Fibroblast of skin of right quadriceps (primary cell): ENCODE data around the gene CTSC.
A peak's percentile ranks its signal among the peaks of the same experiment; 100 is the strongest.

ENCODE experiments used
- DNase-seq: peaks from one replicate; pipeline ENCODE4 v3.0.0-alpha.2; 2013

The CTSC gene

DNA sequence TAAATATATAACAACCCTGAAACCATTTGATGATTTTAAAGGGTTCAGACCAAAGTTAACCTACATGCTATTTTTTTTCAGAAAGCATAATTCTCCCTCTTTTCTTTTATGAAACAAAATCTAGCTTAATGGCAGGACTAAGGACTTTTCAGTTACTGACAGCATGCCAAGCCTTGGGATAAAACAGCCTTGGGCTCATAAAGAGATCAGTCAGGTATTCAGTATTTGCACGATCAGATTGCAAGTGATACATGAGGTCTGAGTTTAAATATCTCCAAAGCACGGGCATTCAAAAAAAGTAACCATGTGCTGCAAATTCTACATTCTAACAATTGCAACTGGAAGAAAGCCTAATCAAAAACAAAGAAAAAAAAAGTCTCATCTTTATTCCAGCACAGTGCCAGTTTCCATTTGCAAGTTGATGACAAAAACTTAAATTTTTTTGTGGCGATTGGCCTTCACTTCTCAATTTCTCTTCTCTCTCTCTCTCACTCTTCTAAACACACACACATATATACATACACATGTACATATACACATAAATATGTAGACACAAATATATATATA lies 60.1 kb downstream of the CTSC start:
- DNase-seq, result no peak

DNA sequence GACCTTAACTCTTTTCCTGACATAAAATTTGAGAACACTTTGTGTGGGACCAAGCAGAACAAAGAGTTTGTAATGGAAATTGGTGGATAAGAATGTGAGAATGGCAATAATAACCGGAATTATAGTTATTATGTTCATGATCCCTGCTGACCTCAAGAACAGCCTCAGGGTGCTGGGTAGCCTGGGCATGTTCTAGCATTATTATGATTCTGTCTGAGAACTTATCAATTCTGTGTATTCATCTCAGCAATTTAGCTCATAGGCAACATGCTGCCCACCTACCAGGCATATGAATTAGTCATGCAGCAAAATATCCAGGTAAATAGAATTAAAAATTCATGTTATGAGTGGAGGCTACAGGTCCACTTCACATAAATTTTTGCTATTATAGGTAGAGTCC lies 61.9 kb downstream of the CTSC start:
- DNase-seq, result no peak

GRCh38 chr11:88266919-88267318 lies 70.6 kb downstream of the CTSC start:
- no peak for DNase-seq

DNA sequence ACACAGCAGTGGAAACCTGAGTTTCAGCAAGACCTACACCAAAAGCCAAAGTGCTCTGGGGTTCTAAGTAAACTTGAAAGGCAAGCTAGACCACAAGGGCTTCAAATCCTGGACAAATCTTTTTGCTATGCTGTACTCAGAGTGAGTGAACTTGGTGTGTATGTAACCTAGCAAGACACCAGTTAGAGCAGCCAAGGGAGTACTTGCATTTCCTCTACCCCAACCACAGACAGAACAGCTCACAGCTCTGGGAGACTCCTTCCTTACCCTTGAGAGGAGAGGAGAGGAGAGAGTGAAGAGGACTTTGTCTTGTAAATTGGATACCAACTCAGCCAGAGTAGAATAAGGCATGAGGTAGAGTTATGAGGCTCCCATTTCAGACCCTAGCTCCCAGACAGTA lies 71.4 kb downstream of the CTSC start:
- DNase-seq, result no peak

DNA sequence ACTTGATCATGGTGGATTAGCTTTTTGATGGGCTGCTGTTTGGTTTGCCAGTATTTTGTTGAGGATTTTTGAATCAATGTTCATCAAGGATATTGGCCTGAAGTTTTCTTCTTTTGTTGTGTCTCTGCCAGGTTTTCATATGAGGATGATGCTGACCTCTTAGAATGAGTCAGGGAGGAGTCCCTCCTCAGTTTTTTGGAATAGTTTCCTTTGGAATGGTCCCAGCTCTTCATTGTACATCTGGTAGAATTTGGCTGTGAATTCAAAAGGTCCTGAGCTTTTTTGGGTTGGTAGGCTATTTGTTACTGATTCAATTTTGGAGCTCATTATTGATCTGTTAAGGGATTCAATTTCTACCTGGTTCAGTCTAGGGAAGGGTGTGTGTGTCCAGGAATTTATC lies 78.1 kb downstream of the CTSC start:
- DNase-seq, result peak; percentile 8

- no peak for DNase-seq
These were observed 85.3 kb downstream of the CTSC start for GRCh38 chr11:88252208-88252607.

DNA sequence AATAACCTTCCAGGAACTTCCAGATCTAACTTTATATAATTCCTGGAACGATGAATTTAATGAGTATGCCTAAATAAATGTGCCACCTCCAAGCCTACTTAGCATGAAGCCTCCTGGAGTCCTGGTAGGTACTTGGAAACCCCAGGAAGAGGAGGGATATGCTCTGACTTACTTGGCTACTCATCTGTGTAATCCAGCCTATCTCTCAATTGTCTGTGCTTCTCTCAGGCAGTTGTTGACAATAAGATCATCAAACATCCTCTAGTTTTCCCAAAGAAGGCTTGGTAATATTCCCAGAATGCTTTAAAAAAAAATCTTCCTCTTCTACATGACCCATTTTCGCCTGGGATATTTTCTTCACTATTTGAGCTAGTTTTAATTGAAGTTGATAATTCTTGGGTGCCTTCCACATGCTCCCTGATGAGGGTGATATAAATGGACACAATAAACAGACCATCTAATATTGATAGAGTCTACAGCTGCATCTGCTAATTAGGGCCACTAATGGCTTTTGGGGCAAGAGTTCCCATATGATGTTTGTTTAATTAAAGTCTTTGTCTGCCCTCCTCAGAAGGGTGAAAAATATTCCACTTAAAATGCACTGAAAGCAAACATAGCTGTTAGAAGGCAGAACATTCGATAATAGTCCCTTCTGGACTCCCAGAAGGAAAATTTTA lies 86.8 kb downstream of the CTSC start:
- DNase-seq, result no peak

DNA sequence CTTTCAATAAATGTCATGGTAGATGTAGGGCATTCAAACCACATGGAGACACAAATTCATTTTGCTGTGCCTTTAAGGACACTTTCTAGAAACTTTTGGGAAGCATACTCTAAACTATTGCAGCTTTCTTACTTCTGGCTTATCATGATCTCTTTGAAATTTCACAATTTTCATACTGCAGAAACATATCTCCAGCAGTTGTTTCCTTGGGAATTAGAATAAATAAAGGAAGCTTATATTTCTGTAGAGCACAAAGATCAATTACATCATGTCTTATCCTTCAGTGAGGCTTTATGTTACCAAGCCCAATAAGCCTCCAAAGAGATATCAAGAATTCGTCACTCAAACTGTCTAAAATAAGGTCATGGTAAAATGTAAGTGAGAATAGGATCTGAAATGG lies 87.8 kb downstream of the CTSC start:
- DNase-seq, result no peak

DNA sequence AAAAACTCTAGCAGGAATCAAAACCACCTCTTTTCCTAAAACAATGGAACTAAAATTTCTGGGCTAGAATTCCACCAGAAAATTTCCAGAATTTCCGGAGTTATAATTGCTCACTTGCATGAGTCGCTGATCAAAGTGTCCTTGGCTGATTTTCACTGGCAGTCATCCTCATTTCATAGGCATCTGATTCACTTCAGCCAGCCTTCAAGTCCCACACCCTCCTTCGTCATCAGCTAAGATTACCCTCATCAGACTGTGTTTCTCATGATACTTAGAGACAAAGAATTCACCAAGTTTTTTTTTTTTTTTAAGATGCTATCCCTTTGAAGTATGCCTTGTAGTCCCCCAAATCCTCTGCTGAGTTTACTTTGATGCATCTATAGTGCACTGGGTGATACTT lies 90.8 kb downstream of the CTSC start:
- peak; percentile 86 for DNase-seq

- peak; percentile 8 for DNase-seq
These were observed 92.0 kb downstream of the CTSC start for GRCh38 chr11:88245576-88245975.
